IPS DF 4.7 (cell line): Measurements from ENCODE around the gene ZNF841.
"Not testable (repeated sequence)": the region's sequence is repeated elsewhere in the genome, so short reads cannot be mapped to it uniquely, and the experiment has no call there.

Experiments
- DNase-seq: peaks from one replicate; pipeline ENCODE4 v3.0.0-alpha.2; 2013; ENCODE audit warnings: low spot score; ENCODE audit errors: extremely low read depth

The ZNF841 gene

DNA sequence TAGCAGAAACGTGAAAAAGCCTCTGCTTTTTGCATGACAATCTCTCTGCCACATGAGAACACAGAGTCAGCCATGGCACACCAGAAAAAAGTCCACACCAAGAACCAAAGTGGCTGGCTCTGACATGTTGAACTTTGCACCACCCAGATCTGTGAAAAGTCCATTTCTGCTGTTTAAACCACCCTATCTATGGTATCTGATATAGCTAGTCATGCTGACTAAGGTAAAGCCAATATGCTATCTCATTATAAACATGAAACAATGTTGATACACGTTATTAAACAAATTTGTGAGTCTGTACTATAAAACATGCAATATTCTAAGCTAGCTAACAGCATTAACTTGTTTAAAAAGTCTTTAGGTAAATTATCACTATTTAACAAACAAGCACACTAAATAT, 25.9 kb downstream of the ZNF841 start:
- DNase-seq, result no peak

DNA sequence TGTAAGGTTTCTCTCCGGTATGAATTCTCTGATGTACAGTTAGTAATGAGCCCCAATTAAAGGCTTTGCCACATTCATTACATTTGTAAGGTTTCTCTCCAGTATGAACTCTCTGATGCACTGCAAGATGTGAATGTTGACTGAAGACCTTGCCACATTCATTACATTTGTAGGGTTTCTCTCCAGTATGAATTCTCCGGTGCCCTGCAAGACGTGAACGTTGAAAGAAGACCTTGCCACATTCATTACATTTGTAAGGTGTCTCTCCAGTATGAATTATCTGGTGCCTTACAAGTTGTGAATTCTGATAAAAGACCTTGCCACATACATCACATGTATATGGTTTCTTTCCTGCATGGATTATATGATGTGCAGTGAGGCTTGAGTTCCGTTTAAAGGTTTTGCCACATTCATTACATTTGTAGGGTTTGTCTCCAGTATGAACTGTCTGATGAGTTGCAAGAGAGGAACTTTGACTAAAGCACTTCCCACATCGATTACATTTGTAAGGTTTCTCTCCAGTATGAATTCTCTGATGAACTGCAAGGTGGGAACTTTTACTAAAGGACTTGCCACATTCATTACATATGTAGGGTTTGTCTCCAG, 29.2 kb downstream of the ZNF841 start:
- no peak for DNase-seq

DNA sequence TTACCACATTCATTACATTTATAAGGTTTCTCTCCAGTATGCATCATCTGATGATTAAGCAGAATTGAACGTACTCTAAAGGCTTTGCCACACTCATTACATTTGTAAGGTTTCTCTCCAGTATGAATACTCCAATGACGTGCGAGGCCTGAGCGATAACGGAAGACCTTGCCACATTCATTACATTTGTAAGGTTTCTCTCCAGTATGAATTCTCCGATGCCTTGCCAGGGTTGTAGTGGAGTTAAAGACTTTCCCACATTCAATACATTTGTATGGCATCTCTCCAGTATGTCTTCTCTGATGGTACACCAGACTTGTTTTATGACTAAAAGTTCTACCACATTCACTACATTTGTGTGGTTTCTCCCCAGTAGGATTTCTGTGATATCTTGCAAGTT, 30.2 kb downstream of the ZNF841 start:
- DNase-seq, result no peak

DNA sequence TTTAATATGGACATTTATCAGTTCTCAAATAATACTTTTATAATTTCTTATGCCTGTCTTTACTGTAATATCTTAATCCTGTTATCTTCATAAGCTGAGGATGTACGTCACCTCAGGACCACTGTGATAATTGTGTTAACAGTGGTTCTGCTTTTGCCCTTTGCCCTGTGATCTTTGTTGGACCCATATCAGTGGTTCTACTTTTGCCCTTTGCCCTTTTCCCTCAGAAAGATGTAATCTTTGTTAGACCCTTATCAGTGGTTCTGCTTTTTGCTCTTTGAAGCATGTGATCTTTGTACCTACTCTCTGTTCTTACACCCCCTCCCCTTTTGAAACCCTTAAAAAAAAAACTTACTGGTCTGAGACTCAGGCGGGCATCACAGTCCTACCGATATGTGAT, 39.1 kb downstream of the ZNF841 start:
- not testable (repeated sequence) for DNase-seq

DNA sequence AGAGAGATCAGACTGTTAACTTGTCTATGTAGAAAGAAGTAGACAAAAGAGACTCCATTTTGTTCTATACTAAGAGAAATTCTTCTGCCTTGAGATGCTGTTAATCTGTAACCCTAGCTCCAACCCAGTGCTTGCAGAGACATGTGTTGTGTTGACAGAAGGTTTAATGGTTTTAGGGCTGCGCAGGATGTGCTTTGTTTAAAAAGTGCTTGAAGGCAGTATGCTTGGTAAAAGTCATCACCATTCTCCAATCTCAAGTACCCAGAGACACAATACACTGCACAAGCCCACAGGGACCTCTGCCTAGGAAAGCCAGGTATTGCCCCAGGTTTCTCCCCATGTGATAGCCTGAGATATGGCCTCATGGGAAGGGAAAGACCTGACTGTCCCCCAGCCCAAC, 43.8 kb downstream of the ZNF841 start:
- not testable (repeated sequence) for DNase-seq

- DNase-seq, result peak; percentile 93
These were observed 46.7 kb downstream of the ZNF841 start, which contains the start of gene ZNF432 for GRCh38 chr19:52048555-52049501. Gene ZNF432 (minus strand): TSS chr19:52048838. CDS start chr19:52046868, 1,970 bp downstream.

DNA sequence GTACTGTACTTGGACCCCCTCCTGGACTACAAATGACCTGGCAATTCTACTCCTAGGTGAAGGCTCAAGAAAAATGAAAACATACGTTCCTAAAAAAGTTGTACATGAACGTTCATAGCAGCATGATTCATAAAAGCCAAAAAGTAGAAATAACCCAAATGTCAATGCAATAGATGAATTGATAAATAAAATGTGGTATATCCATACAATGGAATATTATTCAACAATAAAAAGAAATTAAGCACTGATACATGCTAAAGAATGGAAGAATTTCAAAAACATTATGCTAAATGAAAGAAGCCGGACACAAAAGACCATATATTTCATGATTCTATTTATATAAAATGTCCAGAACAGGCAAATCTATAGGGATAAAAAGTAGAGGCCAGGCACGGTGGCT, 56.4 kb downstream of the ZNF841 start:
- DNase-seq, result no peak

DNA sequence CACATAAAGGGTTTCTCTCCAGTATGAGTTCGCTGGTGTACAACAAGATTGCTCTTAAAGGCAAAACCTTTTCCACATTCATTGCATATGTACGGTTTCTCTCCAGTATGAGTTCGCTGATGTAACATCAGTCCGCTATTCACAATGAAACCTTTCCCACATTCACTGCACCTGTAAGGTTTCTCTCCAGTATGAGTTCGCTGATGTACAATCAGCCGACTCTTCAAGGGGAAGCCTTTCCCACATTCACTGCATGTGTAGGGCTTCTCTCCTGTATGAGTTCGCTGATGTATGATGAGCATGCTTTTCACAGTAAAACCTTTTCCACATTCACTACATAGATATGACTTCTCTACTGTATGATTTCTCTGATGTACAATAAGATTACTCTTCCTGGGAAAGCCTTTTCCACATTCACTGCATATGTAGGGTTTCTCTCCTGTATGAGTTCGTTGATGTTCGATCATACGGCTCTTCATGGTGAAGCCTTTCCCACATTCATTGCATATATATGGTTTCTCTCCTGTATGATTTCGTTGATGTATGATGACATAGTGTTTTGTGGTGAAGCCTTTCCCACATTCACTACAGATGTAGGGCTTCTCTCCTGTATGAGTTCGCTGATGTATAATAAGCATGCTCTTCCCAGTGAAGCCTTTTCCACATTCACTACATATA, 61.4 kb downstream of the ZNF841 start:
- DNase-seq, result no peak

DNA sequence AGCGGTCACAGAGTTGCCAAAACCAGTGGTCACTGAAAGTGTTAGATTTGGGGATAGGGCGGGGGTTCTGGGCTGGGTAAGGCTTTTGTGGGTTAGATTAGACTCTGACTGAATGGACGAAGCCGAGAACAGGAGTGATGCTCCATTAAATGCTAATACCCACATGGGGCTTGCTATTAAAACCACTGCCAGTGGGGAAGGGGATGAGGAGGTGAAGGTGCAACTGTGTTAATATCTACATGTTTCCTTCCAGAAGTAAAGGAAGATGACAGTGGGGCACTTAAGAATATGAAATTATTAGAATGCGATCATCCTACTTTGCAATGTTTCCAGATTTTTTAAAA, 66.8 kb downstream of the ZNF841 start:
- DNase-seq, result no peak

DNA sequence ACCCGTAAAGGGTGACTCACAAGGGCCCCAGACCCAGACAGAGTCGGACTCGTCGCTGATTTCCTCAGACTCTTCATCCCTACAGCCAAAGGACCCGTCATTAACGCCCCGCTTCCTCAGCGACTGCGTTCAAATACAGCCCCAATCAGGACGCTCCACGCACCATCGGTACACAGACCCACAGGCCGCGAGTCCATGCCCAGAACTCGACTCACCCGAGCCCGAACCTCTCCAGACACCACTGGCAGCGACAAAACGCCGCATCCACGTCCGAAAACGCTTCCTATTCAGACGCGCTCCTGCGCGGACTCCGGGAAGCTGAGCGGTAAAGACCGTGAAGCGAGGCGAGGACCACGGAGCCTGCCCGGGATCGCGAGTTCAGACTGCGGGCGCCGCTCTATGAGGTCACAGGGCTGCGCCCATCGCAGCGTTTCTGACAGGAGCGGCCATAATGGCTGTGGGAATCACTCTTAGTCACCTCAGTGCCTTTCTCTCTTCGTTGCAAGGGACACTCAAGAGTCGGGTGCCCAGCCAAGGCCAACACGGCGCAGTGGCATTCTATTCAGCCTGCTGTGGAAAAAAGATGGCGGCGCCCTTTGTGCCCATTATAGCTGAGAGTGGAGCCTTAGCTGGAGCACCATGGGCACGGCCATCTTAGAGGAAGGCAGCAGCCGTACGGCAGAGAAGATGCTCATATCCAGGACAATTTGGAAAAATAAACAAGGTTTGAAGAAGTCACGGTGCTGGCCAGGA, 67.4 kb downstream of the ZNF841 start, which contains the start of gene ZNF614:
ZNF614 (minus strand) TSS at position 353 of the 753 bp plus-strand sequence. CDS start 2,634 bp downstream, outside the sequence.
- DNase-seq, result no peak

GRCh38 chr19:52026255-52026990, 69.1 kb downstream of the ZNF841 start:
- not testable (repeated sequence) for DNase-seq

GRCh38 chr19:52024478-52024877, 71.1 kb downstream of the ZNF841 start:
- not testable (repeated sequence) for DNase-seq

DNA sequence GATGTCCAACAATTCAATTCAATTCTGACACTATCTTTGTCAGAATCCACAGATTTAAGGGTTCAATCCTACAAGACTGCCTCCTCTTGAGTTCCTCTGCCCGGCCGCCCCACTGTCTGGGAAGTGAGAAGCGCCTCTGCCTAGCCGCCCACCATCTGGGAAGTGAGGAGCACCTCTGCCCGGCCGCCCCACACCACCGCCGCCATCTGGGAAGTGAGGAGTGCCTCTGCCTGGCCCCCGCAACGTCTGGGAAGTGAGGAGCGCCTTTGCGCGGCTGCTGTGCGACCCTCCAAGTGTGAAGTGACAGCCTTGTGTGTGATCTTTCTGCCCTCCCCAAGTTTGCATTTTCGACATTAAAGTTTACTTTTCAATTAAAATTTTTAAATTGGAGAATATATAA, 73.4 kb downstream of the ZNF841 start:
- no peak for DNase-seq

DNA sequence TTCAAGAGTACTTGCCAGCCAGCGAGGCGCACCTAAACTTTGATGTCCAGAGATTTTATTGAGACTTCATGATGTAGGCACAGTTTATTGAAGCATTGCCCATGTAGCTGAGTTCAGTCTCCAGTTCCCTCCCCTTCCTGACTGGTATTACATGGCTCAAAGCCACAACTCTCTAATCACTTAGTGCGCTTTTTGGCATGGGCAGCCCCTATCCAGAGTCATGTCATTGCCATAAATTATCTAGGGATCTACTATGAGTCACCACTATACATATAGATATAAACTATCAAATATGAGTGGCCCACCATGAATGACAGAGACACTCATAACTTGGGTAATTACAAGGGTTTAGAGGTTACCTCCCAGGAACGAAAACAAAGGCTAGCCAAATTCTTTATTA, 75.1 kb downstream of the ZNF841 start:
- DNase-seq, result no peak
